Endothelial cell of umbilical vein (primary cell): Measurements from ENCODE around the gene XYLT1. TPM values are rescaled to one million over a fixed set of nuclear protein-coding genes. Genes with fewer than 3 reads are reported as not detected.

Source experiments
- BruUV-seq: library from RNA; stranded (reverse); fragments of 400-500 nt; replicated peaks from 2 replicates; lab custom pipeline; 2021; lab: Mats Ljungman, UMichigan
- CTCF ChIA-PET: fragments of 300-600, 350-600 bp; sonication (Branson Sonifier 250); formaldehyde crosslinking; loops from one replicate; lab custom pipeline; 2021; ENCODE audit warnings: antibody characterized with exemption, inconsistent platforms; lab: Charles Lee
- POLR2A ChIA-PET: fragments of 300-600, 350-600 bp; sonication (Branson Sonifier 250); formaldehyde crosslinking; loops from one replicate; lab custom pipeline; 2021; ENCODE audit warnings: antibody characterized with exemption, inconsistent platforms; lab: Charles Lee
- DNase-seq: peaks from one replicate; pipeline ENCODE4 v3.0.0-alpha.2; 2011; ENCODE audit warnings: low read depth, low spot score
- FAIRE-seq: peaks from 2 replicates; lab custom pipeline; 2011; peaks lifted over from hg19 to GRCh38; lab: Jason Lieb, UNC
- H2AFZ ChIP-seq: 2 replicates; pipeline ENCODE4 v1.6.0; 2012; ENCODE audit warnings: low read depth, low read length, control low read depth, inconsistent platforms
- H3K27ac ChIP-seq: 2 replicates; pipeline ENCODE4 v1.5.1; 2011; ENCODE audit warnings: low read depth, mild to moderate bottlenecking, control low read depth, low read length, moderate library complexity; ENCODE audit not compliant: insufficient read depth
- H3K27me3 ChIP-seq, 2 experiments: 2 replicates each; pipeline versions ENCODE4 v1.6.0 to v1.6.1; 2011; ENCODE audit warnings: low read length in 2 of 2, mixed read lengths in 1 of 2; ENCODE audit not compliant: control insufficient read depth in 2 of 2, insufficient read depth in 2 of 2
- H3K36me3 ChIP-seq, 2 experiments: 2 replicates in 1 of 2; 3 replicates in 1 of 2; pipeline ENCODE4 v1.5.1; 2011; ENCODE audit warnings: low read length in 2 of 2, mild to moderate bottlenecking in 1 of 2, moderate library complexity in 1 of 2; ENCODE audit not compliant: control insufficient read depth in 2 of 2, insufficient read depth in 2 of 2; ENCODE audit errors: extremely low read depth in 1 of 2
- H3K4me1 ChIP-seq: 3 replicates; pipeline ENCODE4 v1.5.1; 2011; ENCODE audit warnings: mild to moderate bottlenecking, low read length; ENCODE audit not compliant: control insufficient read depth, insufficient read depth; ENCODE audit errors: extremely low read depth
- H3K4me2 ChIP-seq: 2 replicates; pipeline ENCODE4 v1.6.1; 2011; ENCODE audit warnings: low read length, control low read depth, mixed read lengths; ENCODE audit not compliant: insufficient read depth
- H3K4me3 ChIP-seq, 3 experiments: fragments of 200-600 bp in 1 of 3; sonication (generic), shearing (Covaris generic) in 1 of 3; replicated peaks in 1 of 3; 2 replicates each; pipeline ENCODE4 v1.5.1; 2011 to 2016; ENCODE audit warnings: control low read depth in 3 of 3, low read length in 3 of 3, mild to moderate bottlenecking in 2 of 3, inconsistent platforms in 1 of 3, low read depth in 1 of 3, moderate library complexity in 1 of 3; ENCODE audit not compliant: insufficient read depth in 1 of 3
- H3K79me2 ChIP-seq: 2 replicates; pipeline ENCODE4 v1.6.0; 2012; ENCODE audit warnings: low read length, inconsistent platforms; ENCODE audit not compliant: control insufficient read depth, insufficient read depth
- H3K9ac ChIP-seq: replicated peaks from 2 replicates; pipeline ENCODE3; 2011; ENCODE audit warnings: low read length, control low read depth; ENCODE audit not compliant: insufficient read depth; ENCODE audit errors: extremely low read depth
- H3K9me1 ChIP-seq: replicated peaks from 3 replicates; pipeline ENCODE4 v1.6.0; 2011; ENCODE audit warnings: mild to moderate bottlenecking, low read length; ENCODE audit not compliant: control insufficient read depth, insufficient read depth; ENCODE audit errors: extremely low read depth
- H3K9me3 ChIP-seq: replicated peaks from 2 replicates; pipeline ENCODE4 v1.5.1; 2012; ENCODE audit warnings: low read length, inconsistent platforms; ENCODE audit not compliant: control insufficient read depth, insufficient read depth
- H4K20me1 ChIP-seq: replicated peaks from 2 replicates; pipeline ENCODE3; 2011; ENCODE audit warnings: mild to moderate bottlenecking, low read length; ENCODE audit not compliant: control insufficient read depth, insufficient read depth; ENCODE audit errors: extremely low read depth
- CTCF ChIP-seq, 2 donors: IDR thresholded peaks; 1 replicate in 1 of 2; 2 replicates in 1 of 2; pipeline ENCODE4 v1.5.1; 2011; ENCODE audit warnings: low read length in 2 of 2, mild to moderate bottlenecking in 2 of 2, moderate library complexity in 2 of 2, control low read depth in 1 of 2, inconsistent platforms in 1 of 2, low read depth in 1 of 2; ENCODE audit not compliant: insufficient read depth in 1 of 2; ENCODE audit errors: extremely low read depth in 1 of 2
- EZH2 ChIP-seq: IDR thresholded peaks from 2 replicates; pipeline ENCODE4 v1.6.1; 2012; ENCODE audit warnings: borderline replicate concordance, low read depth, mild to moderate bottlenecking, moderate library complexity, low read length, inconsistent platforms; ENCODE audit not compliant: severe bottlenecking
- FOS ChIP-seq: IDR thresholded peaks from 2 replicates; pipeline ENCODE4 v1.6.1; 2011; ENCODE audit warnings: mild to moderate bottlenecking, low read length, moderate library complexity, borderline replicate concordance; ENCODE audit not compliant: insufficient read depth
- GATA2 ChIP-seq: IDR thresholded peaks from 2 replicates; pipeline ENCODE4 v1.7.0; 2011; ENCODE audit warnings: low read depth, mild to moderate bottlenecking, moderate library complexity, mixed read lengths, low read length; ENCODE audit not compliant: insufficient read length, insufficient read depth
- JUN ChIP-seq: IDR thresholded peaks from 2 replicates; pipeline ENCODE4 v1.6.1; 2011; ENCODE audit warnings: borderline replicate concordance, low read depth; ENCODE audit not compliant: insufficient read length, insufficient read depth
- MAX ChIP-seq: IDR thresholded peaks from 2 replicates; pipeline ENCODE4 v1.6.1; 2011; ENCODE audit not compliant: insufficient read depth, insufficient read length
- MYC ChIP-seq: IDR thresholded peaks from one replicate; pipeline ENCODE4 v1.6.1; 2011; ENCODE audit warnings: mild to moderate bottlenecking, low read depth, low read length
- POLR2A ChIP-seq: IDR thresholded peaks from 2 replicates; pipeline ENCODE4 v1.6.1; 2012; ENCODE audit warnings: low read depth, mild to moderate bottlenecking, control low read depth, low read length
- POLR2AphosphoS5 ChIP-seq: IDR thresholded peaks from 2 replicates; pipeline ENCODE4 v1.6.1; 2012; ENCODE audit warnings: low read depth, mild to moderate bottlenecking, control low read depth, low read length, moderate library complexity; ENCODE audit not compliant: insufficient read depth
- dilution Hi-C: fragments of 300-500 bp; cut with MboI; formaldehyde crosslinking; loops from one replicate; pipeline ENCODE4 v1.15.0; 2019; ENCODE audit warnings: low sequenced_read_pairs; ENCODE audit not compliant: extremely low pct_ligation_motif_present
- intact Hi-C: fragments of 100-400 bp; cut with micrococcal nuclease; formaldehyde crosslinking; loops from one replicate; pipeline ENCODE4 v1.10.0; 2022
- polyA plus RNA-seq, 4 experiments: library from polyadenylated mRNA; depleted of rRNA in 3 of 4; stranded (reverse) in 3 of 4; unstranded in 1 of 4; fragments of >200 nt; gene quantifications; 2 replicates each; pipeline versions ENCODE4 v1.2.1 to v1.2.3, GENCODE V29; 2011 to 2012; ENCODE audit warnings: missing spikeins in 1 of 4
- total RNA-seq: library from RNA; stranded (reverse); gene quantifications from 2 replicates; pipeline ENCODE4 v1.2.3, GENCODE V29; 2021

XYLT1 gene
- total and polyA plus RNA-seq, 2 donors (not counting 3 experiments of a cell fraction or from before 2014, with no cell fraction given): 0.63 to 2.9 TPM

- H3K4me3 ChIP-seq: no peak overlapping the region
- no peak overlapping the region for H3K4me2 ChIP-seq
- H3K79me2 ChIP-seq: no peaks in the 10 kb centered on the region
- H4K20me1 ChIP-seq: no peaks in the 10 kb centered on the region
- intact Hi-C loops (no loop called here), dilution Hi-C loops (no loop called here)
- no peaks in the 10 kb centered on the region for H3K9me3 ChIP-seq
- H3K4me1 ChIP-seq: no peaks in the 10 kb centered on the region
- CTCF ChIA-PET: no interaction called here
- no peak for FAIRE-seq
- no peaks in the 10 kb centered on the region for H3K36me3 ChIP-seq
- BruUV-seq: no TSS peak
- no peak overlapping the region for H2AFZ ChIP-seq
- POLR2A ChIA-PET: no interaction called here
- no peaks in the 10 kb centered on the region for H3K9me1 ChIP-seq
- H3K9ac ChIP-seq: no peak overlapping the region
- TF ChIP-seq EZH2 (no peak), FOS (no peak), CTCF (IDR thresholded peaks at IDR 0.05; ENCODE audit: extremely low read depth in 1 of 2, insufficient read depth in 1 of 2, low read depth in 1 of 2, low read length in 2 of 2) (no peak), MYC (no peak), JUN (no peak), MAX (no peak), POLR2A (no peak), GATA2 (no peak), POLR2AphosphoS5 (no peak)
- H3K27me3 ChIP-seq: no peaks in the 10 kb centered on the region
- DNase-seq: no peak
- H3K27ac ChIP-seq: no peak overlapping the region
Observed at GRCh38 chr16:17414916-17415315, 55.8 kb downstream of the XYLT1 start.
